Measurements from ENCODE around the gene CFB.
"Not testable (repeated sequence)": the region's sequence is repeated elsewhere in the genome, so short reads cannot be mapped to it uniquely, and the experiment has no call there.

- TF ChIP-seq CTCF (IDR thresholded peaks at IDR 0.05; ENCODE audit: low read length); EZH2 (IDR thresholded peaks at IDR 0.05; ENCODE audit: borderline replicate concordance, low read length): not testable (repeated sequence)
These were observed 34.4 kb downstream of the CFB start for GRCh38 chr6:31980195-31980876.
